Peyer's patch (tissue), 4 donors: Measurements from ENCODE around the gene RNU1-3.
"Not testable (repeated sequence)": the region's sequence is repeated elsewhere in the genome, so short reads cannot be mapped to it uniquely, and the experiment has no call there.

ENCODE experiments used
- POLR2A ChIP-seq, 2 donors: fragments of 450-650 bp; IDR thresholded peaks; one replicate each; pipeline ENCODE4 v1.5.1; 2017; ENCODE audit warnings: antibody characterized with exemption in 2 of 2, mild to moderate bottlenecking in 2 of 2, moderate library complexity in 2 of 2
- TF ChIP-seq, protein P1 (sequence below), 6 experiments: fragments of 450-650 bp in 4 of 6; fragments of 200-600 bp in 2 of 6; sonication (generic) in 1 of 6; IDR thresholded peaks; one replicate each; pipeline ENCODE4 v1.5.1; 2017 to 2019; ENCODE audit warnings: antibody characterized with exemption in 6 of 6, mild to moderate bottlenecking in 3 of 6, moderate library complexity in 1 of 6

DNA sequence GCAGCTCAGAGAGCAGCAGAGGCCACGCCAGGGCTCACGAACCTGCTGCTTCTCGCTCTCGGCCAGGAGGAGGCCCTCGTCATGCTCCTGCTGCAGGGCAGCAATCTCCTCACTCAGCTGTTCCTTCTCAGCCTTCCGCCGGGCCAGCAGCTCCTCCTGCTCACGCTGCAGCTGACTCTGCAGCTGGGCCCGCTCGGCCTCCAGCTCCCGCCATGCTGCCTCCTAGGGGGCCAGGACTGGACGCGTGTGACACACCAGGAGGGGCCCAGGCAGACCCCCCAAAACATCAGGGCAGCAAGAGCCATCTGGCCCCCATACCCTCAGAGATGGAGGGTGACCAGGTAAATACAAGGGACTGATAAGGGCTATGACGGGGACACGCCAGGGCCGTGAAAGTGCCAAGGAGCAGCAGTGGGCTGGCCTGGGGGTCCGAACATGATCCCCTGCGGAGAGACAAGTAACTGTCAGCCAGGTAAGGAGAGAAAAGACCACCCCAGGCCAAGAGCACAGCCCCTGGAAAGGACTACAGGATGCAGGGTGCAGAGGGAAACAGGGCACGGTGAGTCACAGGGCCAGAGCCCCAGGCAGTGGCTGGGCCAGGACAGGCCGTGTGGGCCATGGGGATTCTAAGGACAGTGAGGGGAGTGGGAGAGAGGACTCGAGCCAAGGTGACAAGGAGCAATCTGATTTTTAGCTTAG lies 46.8 kb downstream of the RNU1-3 start:
- TF ChIP-seq, protein P1, sequence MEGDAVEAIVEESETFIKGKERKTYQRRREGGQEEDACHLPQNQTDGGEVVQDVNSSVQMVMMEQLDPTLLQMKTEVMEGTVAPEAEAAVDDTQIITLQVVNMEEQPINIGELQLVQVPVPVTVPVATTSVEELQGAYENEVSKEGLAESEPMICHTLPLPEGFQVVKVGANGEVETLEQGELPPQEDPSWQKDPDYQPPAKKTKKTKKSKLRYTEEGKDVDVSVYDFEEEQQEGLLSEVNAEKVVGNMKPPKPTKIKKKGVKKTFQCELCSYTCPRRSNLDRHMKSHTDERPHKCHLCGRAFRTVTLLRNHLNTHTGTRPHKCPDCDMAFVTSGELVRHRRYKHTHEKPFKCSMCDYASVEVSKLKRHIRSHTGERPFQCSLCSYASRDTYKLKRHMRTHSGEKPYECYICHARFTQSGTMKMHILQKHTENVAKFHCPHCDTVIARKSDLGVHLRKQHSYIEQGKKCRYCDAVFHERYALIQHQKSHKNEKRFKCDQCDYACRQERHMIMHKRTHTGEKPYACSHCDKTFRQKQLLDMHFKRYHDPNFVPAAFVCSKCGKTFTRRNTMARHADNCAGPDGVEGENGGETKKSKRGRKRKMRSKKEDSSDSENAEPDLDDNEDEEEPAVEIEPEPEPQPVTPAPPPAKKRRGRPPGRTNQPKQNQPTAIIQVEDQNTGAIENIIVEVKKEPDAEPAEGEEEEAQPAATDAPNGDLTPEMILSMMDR (IDR thresholded peaks at IDR 0.05), result not testable (repeated sequence)
- not testable (repeated sequence) for TF ChIP-seq POLR2A (IDR thresholded peaks at IDR 0.05)
